ENCODE data around the gene THAP12.
A peak's percentile ranks its signal among the peaks of the same experiment; 100 is the strongest.

THAP12 gene

DNA sequence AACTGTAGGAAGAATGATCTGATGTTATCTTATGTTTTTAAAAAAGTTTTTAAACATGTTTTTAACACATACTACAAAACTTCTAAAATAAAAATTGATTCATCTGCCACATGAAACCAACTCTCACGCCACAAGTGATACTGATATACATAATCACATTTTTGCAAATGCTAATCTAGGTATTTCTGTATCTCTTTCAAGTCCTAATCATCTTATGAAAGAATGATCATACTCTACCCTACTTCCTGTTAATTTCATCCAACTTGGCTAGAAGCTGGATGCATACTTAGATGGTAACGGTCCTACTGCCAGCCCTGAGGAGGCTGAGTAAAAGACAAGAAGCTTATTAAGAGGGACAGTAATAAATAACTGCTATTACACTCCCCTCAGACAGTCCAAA is 19.2 kb downstream of the THAP12 start:
- H3K36me3 Mint-ChIP-seq (ENCODE audit: low read depth), result peaks cover 89% of the 10 kb centered on the region
- H3K27me3 Mint-ChIP-seq, result no peaks in the 10 kb centered on the region
- H3K4me3 Mint-ChIP-seq, result no peak overlapping the region
- peaks cover 34% of the 10 kb centered on the region for H3K4me1 Mint-ChIP-seq (ENCODE audit: low read depth)
- H3K27ac Mint-ChIP-seq, result peak overlapping the region; percentile 48
- no peaks in the 10 kb centered on the region for H3K9me3 Mint-ChIP-seq
- DNase-seq, result no peak

DNA sequence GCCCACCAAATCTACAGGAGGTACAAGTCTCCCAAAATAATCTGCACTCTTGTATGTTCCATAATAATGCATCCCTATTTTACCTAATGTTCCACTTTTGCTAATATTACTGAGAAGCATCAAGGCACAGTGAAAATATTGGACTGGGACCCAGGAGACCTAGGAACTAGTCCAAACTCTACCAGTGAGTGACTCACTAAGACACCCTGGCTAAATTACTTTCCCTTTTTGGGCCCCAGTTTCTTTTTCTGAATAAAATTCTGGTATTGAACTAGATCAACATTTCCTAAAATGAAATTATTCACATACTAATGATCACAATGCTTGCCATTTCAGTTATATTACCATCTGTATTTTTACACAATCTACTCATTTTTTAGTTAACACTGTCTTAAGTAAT is 19.6 kb downstream of the THAP12 start:
- peaks cover 32% of the 10 kb centered on the region for H3K4me1 Mint-ChIP-seq (ENCODE audit: low read depth)
- no peaks in the 10 kb centered on the region for H3K9me3 Mint-ChIP-seq
- H3K27ac Mint-ChIP-seq, result peak overlapping the region; percentile 48
- no peaks in the 10 kb centered on the region for H3K27me3 Mint-ChIP-seq
- no peak for DNase-seq
- H3K4me3 Mint-ChIP-seq, result no peak overlapping the region
- peaks cover 93% of the 10 kb centered on the region for H3K36me3 Mint-ChIP-seq (ENCODE audit: low read depth)

DNA sequence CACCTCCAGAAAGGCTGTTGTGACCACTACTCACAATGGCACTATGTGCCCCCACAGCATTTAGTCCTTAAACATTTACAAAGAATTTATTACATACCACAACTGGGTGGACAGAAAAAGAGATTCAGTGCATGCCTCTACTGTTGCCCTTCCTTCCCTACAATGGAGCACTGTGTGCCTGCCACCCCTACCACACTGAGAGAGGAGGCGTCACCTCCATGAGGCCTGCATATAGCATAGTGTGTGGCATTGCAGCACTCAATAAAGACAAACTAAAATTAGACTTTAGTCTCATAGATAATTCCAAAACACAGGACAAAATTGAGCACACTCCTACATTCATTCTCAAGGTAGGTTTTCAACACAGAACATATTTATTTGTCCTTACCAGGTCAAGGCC is 25.8 kb downstream of the THAP12 start:
- H3K4me3 Mint-ChIP-seq, result no peak overlapping the region
- H3K36me3 Mint-ChIP-seq (ENCODE audit: low read depth), result peaks cover 97% of the 10 kb centered on the region
- no peak overlapping the region for H3K27ac Mint-ChIP-seq
- peaks cover 4% of the 10 kb centered on the region for H3K9me3 Mint-ChIP-seq
- no peak for DNase-seq
- H3K4me1 Mint-ChIP-seq (ENCODE audit: low read depth), result peaks cover 3% of the 10 kb centered on the region
- H3K27me3 Mint-ChIP-seq, result no peaks in the 10 kb centered on the region

DNA sequence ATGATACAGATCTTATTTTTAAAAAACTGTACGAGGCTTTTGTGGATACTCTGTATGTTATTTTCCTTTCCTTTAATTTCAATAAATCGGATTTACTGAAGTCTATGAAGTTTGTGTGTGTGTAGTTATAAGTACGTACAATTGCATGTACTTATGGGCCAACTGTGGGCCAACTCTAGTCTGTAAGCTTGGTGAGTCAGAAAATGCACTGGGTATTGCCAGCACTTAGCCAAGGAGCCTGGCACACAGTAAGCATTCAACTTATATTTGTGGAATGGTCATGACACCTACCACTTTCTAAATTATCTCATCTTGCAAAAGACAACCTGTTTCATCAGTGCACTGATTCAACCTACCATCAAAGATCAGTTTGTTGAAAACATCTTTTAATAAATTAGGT is 32.6 kb downstream of the THAP12 start:
- Mint-ChIP-seq H3K4me1 (ENCODE audit: low read depth) (peaks cover 3% of the 10 kb centered on the region), H3K4me3 (no peak overlapping the region), H3K9me3 (no peaks in the 10 kb centered on the region), H3K36me3 (ENCODE audit: low read depth) (peaks cover 63% of the 10 kb centered on the region), H3K27ac (no peak overlapping the region), H3K27me3 (no peaks in the 10 kb centered on the region)
- DNase-seq, result no peak

DNA sequence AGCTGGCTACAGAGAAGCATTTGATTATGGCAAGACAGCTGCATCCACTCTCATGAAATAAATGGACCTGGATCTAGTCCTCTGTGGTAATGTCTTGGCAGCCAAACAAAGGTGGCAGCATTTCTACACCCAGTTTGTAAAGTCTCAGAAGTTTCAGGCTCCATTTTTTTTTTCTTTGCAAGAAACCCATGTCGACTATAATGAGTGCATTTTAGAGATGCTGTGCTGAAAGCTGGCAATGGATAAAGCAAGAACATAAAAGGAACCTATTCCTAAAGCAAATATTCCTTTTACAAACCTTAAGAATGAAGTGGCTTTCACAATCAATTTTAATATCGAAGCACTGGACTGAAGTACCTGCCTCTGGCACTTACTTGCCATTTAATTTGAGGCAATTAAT is 33.5 kb downstream of the THAP12 start:
- Mint-ChIP-seq H3K36me3 (ENCODE audit: low read depth) (peaks cover 54% of the 10 kb centered on the region), H3K9me3 (no peaks in the 10 kb centered on the region), H3K27me3 (no peaks in the 10 kb centered on the region), H3K4me3 (no peak overlapping the region), H3K27ac (no peak overlapping the region), H3K4me1 (ENCODE audit: low read depth) (peaks cover 3% of the 10 kb centered on the region)
- no peak for DNase-seq

DNA sequence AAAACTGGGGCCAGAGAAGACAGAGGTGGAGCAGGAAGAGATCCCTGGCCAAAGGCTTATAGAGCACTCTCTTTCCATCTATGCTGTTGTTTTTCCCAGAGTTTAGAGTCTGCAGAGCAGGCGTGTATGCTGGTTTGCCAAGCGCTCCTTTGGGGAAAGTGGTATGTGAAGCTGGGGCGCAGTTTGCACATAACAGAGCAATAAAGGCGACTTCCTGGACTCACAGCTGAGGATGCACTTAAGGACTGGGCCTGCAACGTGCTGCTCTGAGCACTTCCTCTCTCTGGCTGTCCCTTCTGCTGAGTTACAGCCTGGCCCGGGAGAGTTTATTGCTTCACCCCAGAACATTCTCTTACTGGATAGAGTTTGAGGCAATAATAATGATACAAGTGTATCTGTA is 41.7 kb downstream of the THAP12 start:
- no peak overlapping the region for H3K4me3 Mint-ChIP-seq
- no peak for DNase-seq

DNA sequence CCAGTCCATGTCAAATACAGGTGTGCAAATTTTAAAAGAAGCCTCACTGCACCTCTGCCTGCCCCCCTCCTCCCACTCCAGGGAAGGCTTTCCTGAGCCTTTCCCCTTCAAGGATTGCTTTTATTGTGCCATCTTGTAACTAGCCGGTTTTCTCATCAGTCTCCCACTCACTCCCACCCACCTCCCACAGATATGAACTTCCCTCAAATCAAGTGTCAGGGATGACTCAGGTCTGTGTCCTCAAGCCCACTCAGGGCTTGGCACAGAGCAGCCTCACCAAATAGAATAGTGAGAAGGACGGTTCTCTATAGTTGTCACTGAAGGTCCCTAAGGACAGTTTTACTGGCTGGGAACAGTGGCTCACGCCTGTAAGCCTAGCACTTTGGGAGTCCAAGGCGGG is 43.0 kb downstream of the THAP12 start:
- Mint-ChIP-seq H3K4me3 (no peak overlapping the region), H3K36me3 (ENCODE audit: low read depth) (no peaks in the 10 kb centered on the region), H3K9me3 (peaks cover 15% of the 10 kb centered on the region), H3K27ac (no peak overlapping the region), H3K4me1 (ENCODE audit: low read depth) (peaks cover 20% of the 10 kb centered on the region), H3K27me3 (peaks cover 3% of the 10 kb centered on the region)
- no peak for DNase-seq

More for the DNA sequence above, 41.7 kb downstream of the THAP12 start:
- peak overlapping the region; percentile 10 for H3K27ac Mint-ChIP-seq
- peaks cover 20% of the 10 kb centered on the region for H3K4me1 Mint-ChIP-seq (ENCODE audit: low read depth)
- H3K9me3 Mint-ChIP-seq, result peaks cover 13% of the 10 kb centered on the region
- H3K27me3 Mint-ChIP-seq, result no peaks in the 10 kb centered on the region
- H3K36me3 Mint-ChIP-seq (ENCODE audit: low read depth), result no peaks in the 10 kb centered on the region

DNA sequence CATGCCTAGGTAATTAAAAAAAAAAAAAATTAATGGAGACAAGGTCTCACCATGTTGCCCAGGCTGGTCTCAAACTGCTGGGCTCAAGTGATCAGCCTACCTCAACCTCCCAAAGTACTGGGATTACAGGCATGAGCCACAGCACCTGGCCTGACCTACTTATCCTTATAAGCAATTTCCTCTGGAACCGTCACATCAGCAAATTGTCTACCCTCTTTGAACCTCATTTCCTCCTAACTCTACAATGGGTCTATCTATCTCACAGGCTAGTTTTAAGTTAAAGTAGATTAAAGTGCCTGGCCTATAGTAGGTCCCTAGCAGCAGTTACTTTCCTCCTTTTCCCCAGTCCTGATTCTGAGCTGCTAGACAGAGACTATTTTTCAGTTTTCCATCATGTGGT is 43.5 kb downstream of the THAP12 start:
- Mint-ChIP-seq H3K9me3 (peaks cover 15% of the 10 kb centered on the region), H3K36me3 (ENCODE audit: low read depth) (no peaks in the 10 kb centered on the region), H3K4me1 (ENCODE audit: low read depth) (peaks cover 20% of the 10 kb centered on the region), H3K4me3 (no peak overlapping the region), H3K27ac (no peak overlapping the region), H3K27me3 (peaks cover 3% of the 10 kb centered on the region)
- DNase-seq, result no peak

DNA sequence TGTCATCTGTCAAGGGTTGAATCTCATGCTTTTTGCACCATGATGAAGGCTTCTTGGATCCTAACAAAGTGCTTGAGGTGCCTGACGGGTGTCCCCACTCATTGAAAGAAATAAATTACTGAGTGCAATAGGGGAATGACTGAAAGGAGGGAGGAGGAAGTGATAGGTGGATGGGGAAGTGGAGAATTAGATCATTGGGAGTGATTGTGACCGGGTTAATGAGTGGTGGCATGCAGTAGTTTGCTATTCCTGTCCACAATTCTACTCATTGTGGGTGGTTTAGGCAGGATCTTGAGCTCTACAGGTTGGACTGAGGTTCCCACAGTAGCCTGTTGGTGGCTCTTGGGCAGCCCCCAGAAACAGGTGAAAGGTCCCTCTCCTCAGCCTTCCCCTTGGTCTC is 44.3 kb downstream of the THAP12 start:
- Mint-ChIP-seq H3K4me1 (ENCODE audit: low read depth) (peaks cover 20% of the 10 kb centered on the region), H3K27me3 (peaks cover 3% of the 10 kb centered on the region), H3K4me3 (no peak overlapping the region)

DNA sequence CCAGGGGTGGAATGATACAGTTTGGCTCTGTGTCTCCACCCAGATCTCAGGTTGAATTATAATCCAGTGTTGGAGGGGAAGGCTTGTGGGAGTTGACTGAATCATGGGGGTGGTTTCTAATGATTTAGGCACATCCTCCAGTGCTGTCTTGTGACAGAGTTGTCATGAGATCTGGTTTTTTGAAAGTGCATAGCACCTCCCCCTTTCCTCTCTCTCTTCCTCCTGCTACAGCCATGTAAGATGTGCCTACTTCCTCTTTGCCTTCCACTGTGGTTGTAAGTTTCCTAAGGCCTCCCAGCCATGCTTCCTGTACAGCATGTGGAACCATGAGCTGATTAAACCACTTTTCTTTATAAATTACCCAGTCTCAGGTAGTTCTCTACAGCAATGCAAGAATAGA is 45.1 kb downstream of the THAP12 start:
- H3K4me1 Mint-ChIP-seq (ENCODE audit: low read depth), result peaks cover 20% of the 10 kb centered on the region
- no peak overlapping the region for H3K27ac Mint-ChIP-seq
- no peak for DNase-seq
- H3K27me3 Mint-ChIP-seq, result peaks cover 3% of the 10 kb centered on the region
- H3K4me3 Mint-ChIP-seq, result no peak overlapping the region
- peaks cover 15% of the 10 kb centered on the region for H3K9me3 Mint-ChIP-seq
- no peaks in the 10 kb centered on the region for H3K36me3 Mint-ChIP-seq (ENCODE audit: low read depth)

More for the DNA sequence above, 44.3 kb downstream of the THAP12 start:
- DNase-seq, result no peak
- H3K36me3 Mint-ChIP-seq (ENCODE audit: low read depth), result no peaks in the 10 kb centered on the region
- H3K9me3 Mint-ChIP-seq, result peaks cover 15% of the 10 kb centered on the region
- H3K27ac Mint-ChIP-seq, result no peak overlapping the region

DNA sequence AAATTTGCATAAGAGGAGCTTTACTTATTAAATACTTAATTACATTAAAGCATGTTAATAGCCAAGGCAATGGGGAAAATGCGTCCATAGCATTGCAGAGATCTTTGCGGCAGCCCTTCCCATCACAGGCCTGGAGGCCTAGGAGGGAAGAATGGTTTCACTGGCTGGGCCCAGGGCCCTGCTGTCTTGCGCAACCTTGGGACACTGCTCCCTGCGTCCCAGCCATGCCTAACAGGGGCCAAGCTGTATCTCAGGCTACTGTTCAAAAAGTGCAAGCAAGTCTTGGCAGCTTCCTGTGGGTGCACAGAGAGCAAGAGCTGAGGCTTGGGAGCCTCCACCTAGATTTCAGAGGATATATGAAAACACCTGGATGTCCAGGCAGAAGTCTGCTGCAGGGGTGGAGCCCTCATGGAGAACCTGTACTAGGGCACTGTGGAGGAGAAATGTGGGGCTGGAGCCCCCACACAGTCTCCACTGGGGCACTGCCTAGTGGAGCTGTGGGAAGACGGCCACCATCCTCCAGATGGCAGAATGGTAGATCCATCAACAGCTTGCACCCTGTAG is 46.0 kb downstream of the THAP12 start:
- no peak overlapping the region for H3K4me3 Mint-ChIP-seq
- peaks cover 15% of the 10 kb centered on the region for H3K9me3 Mint-ChIP-seq
- H3K4me1 Mint-ChIP-seq (ENCODE audit: low read depth), result peaks cover 20% of the 10 kb centered on the region
- H3K36me3 Mint-ChIP-seq (ENCODE audit: low read depth), result no peaks in the 10 kb centered on the region
- peaks cover 3% of the 10 kb centered on the region for H3K27me3 Mint-ChIP-seq
- H3K27ac Mint-ChIP-seq, result no peak overlapping the region
- DNase-seq, result no peak

DNA sequence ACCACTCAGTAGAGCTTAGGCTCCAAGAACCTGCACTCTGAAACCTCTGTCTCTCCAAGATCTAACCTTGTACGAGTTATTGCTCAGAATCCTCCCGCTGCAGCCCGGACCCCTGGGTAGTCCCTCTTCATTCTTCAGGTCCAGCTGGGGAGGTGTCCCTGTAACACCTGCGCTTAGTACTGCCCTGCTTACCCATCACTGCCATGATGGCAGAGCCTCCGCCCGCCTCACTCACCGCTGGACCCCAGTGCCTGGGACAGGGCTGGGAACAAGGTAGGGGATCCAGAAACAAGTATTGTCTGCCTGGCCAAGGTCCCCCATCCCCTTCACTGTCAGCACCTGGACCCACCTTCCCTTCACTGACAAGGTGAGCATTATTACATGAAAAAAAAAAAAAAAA is 50.3 kb downstream of the THAP12 start:
- Mint-ChIP-seq H3K27me3 (peaks cover 5% of the 10 kb centered on the region), H3K9me3 (peaks cover 12% of the 10 kb centered on the region), H3K27ac (no peak overlapping the region), H3K4me1 (ENCODE audit: low read depth) (no peaks in the 10 kb centered on the region), H3K4me3 (no peak overlapping the region), H3K36me3 (ENCODE audit: low read depth) (no peaks in the 10 kb centered on the region)
- DNase-seq, result no peak

DNA sequence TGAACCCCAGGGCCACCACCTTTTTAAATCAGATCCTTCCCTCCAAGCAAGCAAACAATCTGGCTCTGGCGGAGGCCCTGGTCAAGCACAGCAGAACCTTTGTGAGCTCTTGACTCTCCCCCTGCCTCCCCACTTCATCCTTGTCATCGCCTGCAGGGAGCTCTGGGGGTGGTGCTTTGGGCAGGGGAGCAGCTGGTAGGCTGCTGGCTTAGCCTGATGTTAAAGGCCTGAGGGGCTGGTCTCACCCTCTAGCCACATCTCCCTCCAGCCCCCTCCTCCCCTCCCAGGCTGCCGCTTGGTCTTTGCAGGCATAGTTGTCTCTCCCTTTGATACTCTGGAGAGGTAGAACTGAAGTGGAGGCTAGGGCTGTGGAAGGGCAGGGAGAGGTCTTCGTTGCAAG is 50.9 kb downstream of the THAP12 start:
- no peak overlapping the region for H3K4me3 Mint-ChIP-seq
- no peaks in the 10 kb centered on the region for H3K4me1 Mint-ChIP-seq (ENCODE audit: low read depth)
- no peaks in the 10 kb centered on the region for H3K36me3 Mint-ChIP-seq (ENCODE audit: low read depth)
- DNase-seq, result no peak
- no peak overlapping the region for H3K27ac Mint-ChIP-seq
- peaks cover 9% of the 10 kb centered on the region for H3K9me3 Mint-ChIP-seq
- H3K27me3 Mint-ChIP-seq, result peaks cover 5% of the 10 kb centered on the region

DNA sequence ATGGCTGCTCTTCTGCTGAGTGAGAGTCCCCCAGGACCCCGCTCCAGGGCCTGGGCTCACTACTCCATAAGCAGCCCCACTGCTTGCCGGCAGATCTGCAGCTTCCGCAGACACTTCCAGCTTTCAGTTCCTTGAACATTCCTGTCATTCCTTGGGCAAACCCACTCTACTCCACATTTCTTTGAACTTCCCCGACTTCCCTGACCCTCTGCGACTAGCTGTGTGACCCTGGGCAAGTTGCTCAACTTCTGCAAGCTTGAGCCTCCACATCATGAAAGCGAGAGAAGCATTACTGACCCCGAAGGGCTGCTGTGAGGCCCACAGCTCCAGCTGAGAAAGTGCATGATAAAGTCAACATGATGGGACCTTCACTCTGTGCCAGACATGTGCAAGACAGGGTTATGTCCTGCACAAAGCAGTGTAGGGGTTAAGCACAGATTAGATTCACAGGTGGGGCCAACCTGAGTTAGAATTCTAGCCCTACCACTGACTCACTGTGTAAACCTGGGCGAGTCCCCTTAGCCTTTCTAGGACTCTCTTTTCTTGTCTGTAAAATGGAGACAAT is 51.8 kb downstream of the THAP12 start:
- Mint-ChIP-seq H3K27ac (no peak overlapping the region), H3K27me3 (peaks cover 5% of the 10 kb centered on the region), H3K9me3 (peaks cover 2% of the 10 kb centered on the region), H3K4me1 (ENCODE audit: low read depth) (no peaks in the 10 kb centered on the region), H3K4me3 (no peak overlapping the region), H3K36me3 (ENCODE audit: low read depth) (no peaks in the 10 kb centered on the region)
- DNase-seq, result no peak

DNA sequence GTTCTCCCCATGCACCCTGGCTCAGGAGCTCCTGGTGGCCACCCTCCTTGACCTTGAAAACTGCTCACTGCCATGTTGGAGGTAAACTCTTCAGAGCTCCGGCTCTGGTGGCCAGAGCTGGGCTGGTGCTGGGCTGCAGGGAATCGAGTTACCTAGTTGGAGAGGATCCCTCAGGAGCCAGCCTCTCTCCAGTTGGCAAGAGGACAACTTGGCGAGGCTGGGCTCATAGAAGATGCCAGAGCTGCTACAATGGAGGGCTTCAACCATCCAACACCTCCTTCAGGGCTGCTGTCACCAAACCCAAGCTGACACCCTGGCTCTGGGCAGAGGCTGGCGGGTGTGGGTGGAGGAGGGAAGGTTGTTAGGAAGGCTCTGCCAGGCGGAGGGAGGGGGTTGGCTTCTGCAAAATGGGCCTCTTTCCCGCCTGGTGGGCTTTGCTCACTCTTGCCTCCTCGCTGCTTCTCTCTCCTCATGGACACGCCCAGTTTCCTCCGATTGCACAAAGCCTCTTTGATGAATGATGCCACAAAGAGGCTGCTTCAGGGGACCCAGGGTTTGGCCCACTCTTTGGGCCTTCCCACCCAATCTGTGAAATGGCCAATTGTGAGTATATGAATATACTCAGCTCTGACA is 53.1 kb downstream of the THAP12 start:
- Mint-ChIP-seq H3K4me3 (no peak overlapping the region), H3K36me3 (ENCODE audit: low read depth) (no peaks in the 10 kb centered on the region), H3K9me3 (no peaks in the 10 kb centered on the region), H3K27me3 (peaks cover 14% of the 10 kb centered on the region), H3K4me1 (ENCODE audit: low read depth) (peaks cover 12% of the 10 kb centered on the region), H3K27ac (no peak overlapping the region)
- DNase-seq, result no peak
